ENCODE data around the gene UTP15.

Gene UTP15

GRCh38 chr5:73544429-73545402 lies 20.8 kb upstream of the UTP15 start:
- TF ChIP-seq CTCF (IDR thresholded peaks at IDR 0.05): no peak

GRCh38 chr5:73545403-73545779 lies 20.2 kb upstream of the UTP15 start:
- no peak for TF ChIP-seq CTCF (IDR thresholded peaks at IDR 0.05)

- no peak for TF ChIP-seq CTCF (IDR thresholded peaks at IDR 0.05)
Observed at GRCh38 chr5:73550016-73550415, 15.5 kb upstream of the UTP15 start.

- no peak for TF ChIP-seq CTCF (IDR thresholded peaks at IDR 0.05)
Observed at GRCh38 chr5:73552642-73553041, 12.9 kb upstream of the UTP15 start.

GRCh38 chr5:73558950-73559349 lies 6.6 kb upstream of the UTP15 start:
- TF ChIP-seq CTCF (IDR thresholded peaks at IDR 0.05): no peak

GRCh38 chr5:73564018-73564417 lies 1.5 kb upstream of the UTP15 start:
- no peak for TF ChIP-seq CTCF (IDR thresholded peaks at IDR 0.05)

GRCh38 chr5:73564675-73565074 lies 868 bp upstream of the UTP15 start:
- TF ChIP-seq CTCF (IDR thresholded peaks at IDR 0.05): no peak
